NCI-H2171 treated with DMSO at 0.1 percent for 48 hours (cell line): ENCODE data around the gene VEZT.
A peak's percentile ranks its signal among the peaks of the same experiment; 100 is the strongest.
"Not testable (repeated sequence)": the region's sequence is repeated elsewhere in the genome, so short reads cannot be mapped to it uniquely, and the experiment has no call there.

Experiments
- DNase-seq: peaks from one replicate; lab custom pipeline; 2025; lab: John Stamatoyannopoulos, UW

Gene VEZT

DNA sequence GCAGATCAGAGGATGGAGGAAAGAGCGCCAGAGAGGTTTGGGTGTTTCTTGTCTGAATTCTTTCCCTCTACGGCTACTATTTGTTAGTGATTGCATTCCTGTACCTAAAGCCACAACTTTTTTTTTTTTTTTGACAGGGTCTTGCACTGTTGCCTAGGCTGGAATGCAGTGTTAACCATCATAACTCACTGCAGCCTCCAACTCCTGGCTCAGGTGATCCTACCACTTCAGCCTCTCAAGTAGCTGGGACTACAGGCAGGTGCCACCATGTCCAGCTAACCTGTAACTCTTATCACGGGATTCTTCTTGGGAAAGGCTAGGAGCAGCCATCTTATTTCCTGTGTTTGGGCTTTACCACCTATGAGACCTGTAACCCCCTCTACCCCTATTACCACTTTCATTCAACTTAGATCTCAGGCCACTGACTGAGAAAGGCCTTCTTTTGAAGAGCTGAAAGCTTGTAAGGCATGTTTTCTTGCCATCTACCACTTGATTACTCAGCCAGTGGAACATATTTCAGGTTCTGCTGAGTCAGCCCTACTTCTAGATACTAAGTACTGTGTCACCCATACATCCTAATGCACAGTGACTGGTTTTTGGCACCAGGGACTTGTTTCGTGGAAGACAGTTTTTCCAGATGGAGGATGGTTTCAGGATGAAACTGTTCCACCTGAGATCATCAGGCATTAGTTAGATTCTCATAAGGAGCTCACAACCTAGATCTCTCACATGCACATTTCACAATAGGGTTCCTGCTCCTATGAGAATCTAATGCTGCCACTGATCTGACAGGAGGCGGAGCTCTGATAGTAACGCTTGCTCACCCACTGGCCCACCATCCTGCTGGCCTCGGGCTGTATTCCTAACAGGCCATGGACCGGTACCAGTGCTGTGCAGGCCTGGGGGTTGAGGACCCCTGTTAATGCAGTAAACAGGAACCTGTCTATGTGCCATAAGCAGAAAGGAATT lies 6.9 kb downstream of the VEZT start:
- DNase-seq = no peak

GRCh38 chr12:95225645-95226212 lies 8.1 kb downstream of the VEZT start:
- no peak for DNase-seq

GRCh38 chr12:95227818-95228356 lies 10.3 kb downstream of the VEZT start:
- DNase-seq = no peak

GRCh38 chr12:95228617-95229016 lies 11.0 kb downstream of the VEZT start:
- no peak for DNase-seq

DNA sequence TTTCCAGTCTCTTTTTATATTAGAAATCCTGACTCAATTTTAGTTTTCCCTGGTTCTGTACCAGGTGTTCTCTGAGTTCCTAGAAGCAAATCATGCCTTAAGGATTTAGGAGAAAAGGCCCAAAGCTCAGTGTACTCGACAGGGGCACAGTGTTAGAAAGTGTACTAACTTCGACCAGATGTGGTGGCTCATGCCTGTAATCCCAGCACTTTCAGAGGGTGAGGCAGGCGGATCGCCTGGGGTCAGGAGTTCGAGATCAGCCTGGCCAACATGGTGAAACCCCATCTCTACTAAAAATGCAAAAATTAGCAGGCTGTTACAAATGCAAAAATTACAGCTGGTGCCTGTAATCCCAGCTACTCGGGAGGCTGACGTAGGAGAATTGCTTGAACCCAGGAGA lies 12.0 kb downstream of the VEZT start:
- no peak for DNase-seq

DNA sequence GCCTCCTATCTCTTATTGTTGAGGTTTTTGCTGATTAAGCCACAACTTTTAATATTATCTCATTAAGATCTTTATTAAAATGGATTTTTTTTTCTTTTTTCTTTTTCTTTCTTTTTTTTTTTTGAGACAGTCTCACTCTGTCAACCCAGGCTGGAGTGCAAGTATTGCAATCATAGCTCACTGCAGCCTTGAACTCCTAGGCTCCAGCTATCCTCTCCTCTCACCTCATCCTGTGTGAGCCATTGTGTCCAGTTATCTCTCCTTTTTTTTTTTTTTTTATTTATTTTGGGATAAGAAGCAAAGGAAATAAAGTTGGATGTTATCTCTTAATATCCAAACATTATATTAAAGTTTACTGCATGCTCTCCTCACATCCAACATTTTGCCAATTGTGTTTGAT lies 12.7 kb downstream of the VEZT start:
- DNase-seq = no peak

GRCh38 chr12:95231190-95231589 lies 13.6 kb downstream of the VEZT start:
- no peak for DNase-seq

- DNase-seq = not testable (repeated sequence)
Observed at GRCh38 chr12:95234187-95234586, 16.6 kb downstream of the VEZT start.

DNA sequence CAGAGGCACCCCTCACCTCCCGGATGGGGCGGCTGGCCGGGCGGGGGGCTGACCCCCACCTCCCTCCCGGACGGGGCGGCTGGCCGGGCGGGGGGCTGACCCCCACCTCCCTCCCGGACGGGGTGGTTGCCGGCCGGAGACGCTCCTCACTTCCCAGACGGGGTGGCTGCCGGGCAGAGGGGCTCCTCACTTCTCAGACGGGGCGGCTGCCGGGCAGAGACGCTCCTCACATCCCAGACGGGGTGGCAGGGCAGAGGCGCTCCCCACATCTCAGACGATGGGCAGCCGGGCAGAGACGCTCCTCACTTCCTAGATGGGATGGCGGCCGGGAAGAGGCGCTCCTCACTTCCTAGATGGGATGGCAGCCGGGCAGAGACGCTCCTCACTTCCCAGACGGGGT lies 18.0 kb downstream of the VEZT start:
- not testable (repeated sequence) for DNase-seq

GRCh38 chr12:95237315-95237714 lies 19.7 kb downstream of the VEZT start:
- no peak for DNase-seq

GRCh38 chr12:95238150-95238549 lies 20.5 kb downstream of the VEZT start:
- no peak for DNase-seq

- no peak for DNase-seq
Observed at GRCh38 chr12:95239216-95239615, 21.6 kb downstream of the VEZT start.

DNA sequence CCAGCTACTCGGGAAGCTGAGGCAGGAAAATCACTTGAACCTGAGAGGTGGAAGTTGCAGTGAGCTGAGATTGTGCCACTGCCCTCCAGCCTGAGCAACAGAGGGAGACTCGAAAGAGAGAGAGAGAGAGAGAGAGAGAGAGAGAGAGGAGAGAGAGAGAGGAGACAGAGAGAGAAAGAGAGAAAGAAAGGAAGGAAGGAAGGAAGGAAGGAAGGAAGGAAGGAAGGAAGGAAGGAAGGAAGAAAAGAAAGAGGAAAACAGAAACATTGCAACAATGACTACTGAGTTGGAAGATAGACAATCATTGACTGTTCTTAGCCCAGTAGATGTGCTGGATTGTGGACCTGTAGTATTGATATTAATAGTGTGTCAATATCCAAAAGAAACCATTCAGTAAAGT lies 22.2 kb downstream of the VEZT start:
- not testable (repeated sequence) for DNase-seq

- no peak for DNase-seq
Observed at GRCh38 chr12:95240556-95240955, 22.9 kb downstream of the VEZT start.

- not testable (repeated sequence) for DNase-seq
Observed at GRCh38 chr12:95241138-95241537, 23.5 kb downstream of the VEZT start.

GRCh38 chr12:95241761-95242506 lies 24.3 kb downstream of the VEZT start:
- DNase-seq = no peak

- no peak for DNase-seq
Observed at GRCh38 chr12:95243497-95244183, 26.0 kb downstream of the VEZT start.

DNA sequence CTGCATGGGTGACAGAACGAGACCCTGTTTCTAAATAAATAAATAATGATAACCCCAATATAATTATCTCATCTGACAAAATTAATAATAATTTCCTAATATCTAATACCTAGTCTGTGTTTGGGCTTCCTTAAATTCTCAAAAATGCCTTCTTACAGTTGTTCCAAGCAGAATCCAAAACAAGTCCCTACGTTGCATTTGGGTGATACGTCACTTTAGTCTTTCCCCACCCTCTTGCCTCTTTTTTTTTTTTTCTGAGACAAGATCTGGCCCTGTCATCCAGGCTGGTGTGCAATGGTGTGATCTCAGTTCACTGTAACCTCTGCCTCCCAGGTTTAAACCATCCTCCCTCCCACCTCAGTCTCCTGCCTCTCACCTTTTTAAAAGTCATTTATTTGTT lies 26.7 kb downstream of the VEZT start:
- no peak for DNase-seq

DNA sequence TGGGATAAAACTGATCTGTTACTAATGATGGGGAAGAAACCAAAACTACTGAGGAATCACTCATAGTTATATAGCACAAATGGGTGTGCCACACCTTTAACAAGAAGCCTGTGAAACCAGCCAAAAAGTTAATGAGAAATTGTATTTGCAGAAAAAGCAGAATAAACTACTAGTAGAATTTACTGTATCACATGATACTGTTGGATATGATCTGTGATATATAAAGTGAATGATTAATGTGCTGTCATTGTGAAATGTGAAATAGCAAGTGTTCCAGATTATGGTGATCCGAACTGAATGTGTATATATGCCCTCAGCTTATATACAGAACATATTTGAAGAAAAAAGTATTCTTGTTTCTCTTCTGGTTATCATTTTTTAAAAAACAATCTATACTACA lies 30.5 kb downstream of the VEZT start:
- no peak for DNase-seq

- DNase-seq = peak; percentile 10
Observed at GRCh38 chr12:95248604-95249360, 31.2 kb downstream of the VEZT start.

- DNase-seq = no peak
Observed at GRCh38 chr12:95253386-95253785, 35.8 kb downstream of the VEZT start.
